ENCODE results near the gene EYS. TPM values are rescaled to one million over a fixed set of nuclear protein-coding genes. Genes with fewer than 3 reads are reported as not detected.
"Not testable (repeated sequence)": the region's sequence is repeated elsewhere in the genome, so short reads cannot be mapped to it uniquely, and the experiment has no call there.

EYS gene
- total RNA-seq, 2 donors from 2014 or later = 0.18 to 3.5 TPM

GRCh38 chr6:64483956-64484499, 1223.0 kb downstream of the EYS start:
- H3K9me3 ChIP-seq = no peaks in the 10 kb centered on the region
- H3K36me3 ChIP-seq = no peaks in the 10 kb centered on the region
- no peak for DNase-seq (ENCODE audit: low spot score)
- 66% methylated on average over 2 of the region's 2 CpGs for WGBS
- H3K4me1 ChIP-seq (replicated peaks) = no peaks in the 10 kb centered on the region
- intact Hi-C loops (cut with DNase I) = no loop called here
- no peak overlapping the region for H3K4me3 ChIP-seq
- TF ChIP-seq POLR2AphosphoS5 (IDR thresholded peaks at IDR 0.05) (no peak), POLR2A (IDR thresholded peaks at IDR 0.05) (no peak), CTCF (IDR thresholded peaks at IDR 0.05) (no peak)
- no peaks in the 10 kb centered on the region for H3K27me3 ChIP-seq (replicated peaks; ENCODE audit: insufficient read depth)
- no peak overlapping the region for H3K27ac ChIP-seq

GRCh38 chr6:64482631-64483030, 1224.4 kb downstream of the EYS start:
- no peaks in the 10 kb centered on the region for H3K36me3 ChIP-seq
- H3K27me3 ChIP-seq (replicated peaks; ENCODE audit: insufficient read depth) = no peaks in the 10 kb centered on the region
- H3K4me3 ChIP-seq = no peak overlapping the region
- TF ChIP-seq POLR2A (IDR thresholded peaks at IDR 0.05) (no peak), CTCF (IDR thresholded peaks at IDR 0.05) (no peak), POLR2AphosphoS5 (IDR thresholded peaks at IDR 0.05) (no peak)
- WGBS = 84% methylated on average over 2 of the region's 2 CpGs
- no peak overlapping the region for H3K27ac ChIP-seq
- DNase-seq (ENCODE audit: low spot score) = no peak
- intact Hi-C loops (cut with DNase I) = no loop called here
- H3K4me1 ChIP-seq (replicated peaks) = no peaks in the 10 kb centered on the region
- H3K9me3 ChIP-seq = no peaks in the 10 kb centered on the region

GRCh38 chr6:64479134-64479533, 1227.9 kb downstream of the EYS start:
- TF ChIP-seq CTCF (IDR thresholded peaks at IDR 0.05) = no peak
- no peak for TF ChIP-seq POLR2AphosphoS5 (IDR thresholded peaks at IDR 0.05)
- TF ChIP-seq POLR2A (IDR thresholded peaks at IDR 0.05) = no peak

GRCh38 chr6:64477391-64477790, 1229.6 kb downstream of the EYS start:
- TF ChIP-seq POLR2A (IDR thresholded peaks at IDR 0.05) (no peak), POLR2AphosphoS5 (IDR thresholded peaks at IDR 0.05) (no peak), CTCF (IDR thresholded peaks at IDR 0.05) (no peak)
- intact Hi-C loops (cut with DNase I) = no loop called here
- H3K9me3 ChIP-seq = no peaks in the 10 kb centered on the region
- 49% methylated on average over 3 of the region's 3 CpGs for WGBS
- no peaks in the 10 kb centered on the region for H3K36me3 ChIP-seq
- no peak overlapping the region for H3K27ac ChIP-seq
- no peaks in the 10 kb centered on the region for H3K4me1 ChIP-seq (replicated peaks)
- no peaks in the 10 kb centered on the region for H3K27me3 ChIP-seq (replicated peaks; ENCODE audit: insufficient read depth)
- no peak for DNase-seq (ENCODE audit: low spot score)
- H3K4me3 ChIP-seq = no peak overlapping the region

More at GRCh38 chr6:64479134-64479533, 1227.9 kb downstream of the EYS start:
- Histone ChIP-seq H3K36me3 (no peaks in the 10 kb centered on the region), H3K27me3 (replicated peaks; ENCODE audit: insufficient read depth) (no peaks in the 10 kb centered on the region), H3K9me3 (no peaks in the 10 kb centered on the region), H3K4me1 (replicated peaks) (no peaks in the 10 kb centered on the region), H3K4me3 (no peak overlapping the region), H3K27ac (no peak overlapping the region)
- 49% methylated on average over 1 of the region's 1 CpG for WGBS
- intact Hi-C loops (cut with DNase I) = no loop called here
- no peak for DNase-seq (ENCODE audit: low spot score)

GRCh38 chr6:64476935-64477334, 1230.1 kb downstream of the EYS start:
- Histone ChIP-seq H3K4me1 (replicated peaks) (no peaks in the 10 kb centered on the region), H3K27ac (no peak overlapping the region), H3K27me3 (replicated peaks; ENCODE audit: insufficient read depth) (no peaks in the 10 kb centered on the region), H3K36me3 (no peaks in the 10 kb centered on the region), H3K9me3 (no peaks in the 10 kb centered on the region), H3K4me3 (no peak overlapping the region)
- DNase-seq (ENCODE audit: low spot score) = no peak
- no peak for TF ChIP-seq POLR2AphosphoS5 (IDR thresholded peaks at IDR 0.05)
- no peak for TF ChIP-seq CTCF (IDR thresholded peaks at IDR 0.05)
- no peak for TF ChIP-seq POLR2A (IDR thresholded peaks at IDR 0.05)
- intact Hi-C loops (cut with DNase I) = no loop called here
- WGBS = 38% methylated on average over 2 of the region's 2 CpGs

GRCh38 chr6:64469405-64469804, 1237.6 kb downstream of the EYS start:
- H3K4me3 ChIP-seq; H3K9me3 ChIP-seq; DNase-seq (ENCODE audit: low spot score); intact Hi-C loops (cut with DNase I); H3K36me3 ChIP-seq; H3K4me1 ChIP-seq (replicated peaks); H3K27ac ChIP-seq; H3K27me3 ChIP-seq (replicated peaks; ENCODE audit: insufficient read depth): not testable (repeated sequence)
- whole genome bisulfite sequencing = 76% methylated on average over 12 of the region's 12 CpGs
